AG09309 (cell line): ENCODE results near the gene CHST14.

Experiments
- DNase-seq: peaks from one replicate; pipeline ENCODE4 v3.0.0-alpha.2; 2010; ENCODE audit warnings: low read depth
- H3K4me3 ChIP-seq: 2 replicates; pipeline ENCODE4 v1.5.1; 2011; ENCODE audit warnings: mild to moderate bottlenecking, low read depth, low read length, moderate library complexity; ENCODE audit not compliant: control insufficient read depth
- CTCF ChIP-seq: IDR thresholded peaks from 2 replicates; pipeline ENCODE4 v1.5.1; 2011; ENCODE audit warnings: mild to moderate bottlenecking, low read depth, low read length, inconsistent platforms; ENCODE audit not compliant: insufficient read depth, control insufficient read depth; ENCODE audit errors: missing control alignments

Gene CHST14

GRCh38 chr15:40477642-40478327 lies 7.0 kb downstream of the CHST14 start:
- TF ChIP-seq CTCF = no peak
- no peak for DNase-seq
- H3K4me3 ChIP-seq = no peak overlapping the region

GRCh38 chr15:40479024-40479423 lies 8.2 kb downstream of the CHST14 start:
- TF ChIP-seq CTCF = no peak
- no peak overlapping the region for H3K4me3 ChIP-seq

GRCh38 chr15:40481341-40482074 lies 10.7 kb downstream of the CHST14 start:
- H3K4me3 ChIP-seq = no peak overlapping the region
- DNase-seq = no peak
- no peak for TF ChIP-seq CTCF

More at GRCh38 chr15:40479024-40479423, 8.2 kb downstream of the CHST14 start:
- DNase-seq = no peak

GRCh38 chr15:40483919-40484318 lies 13.1 kb downstream of the CHST14 start:
- no peak for TF ChIP-seq CTCF
- DNase-seq = no peak
- H3K4me3 ChIP-seq = no peak overlapping the region

- H3K4me3 ChIP-seq = no peak overlapping the region
- DNase-seq = no peak
- no peak for TF ChIP-seq CTCF
Measured at GRCh38 chr15:40486066-40486770, 15.4 kb downstream of the CHST14 start.

- TF ChIP-seq CTCF = no peak
- no peak overlapping the region for H3K4me3 ChIP-seq
- no peak for DNase-seq
Measured at GRCh38 chr15:40487816-40488682, 17.3 kb downstream of the CHST14 start.
